GM18499 (cell line): ENCODE results near the gene DENND1A.

Source experiments
- ATAC-seq: cut with Tn5 transposase; IDR thresholded peaks from one replicate; pipeline ENCODE4 v1.9.1; 2021; ENCODE audit warnings: moderate number of reproducible peaks; ENCODE audit not compliant: insufficient read depth, unreplicated experiment

The DENND1A gene

DNA sequence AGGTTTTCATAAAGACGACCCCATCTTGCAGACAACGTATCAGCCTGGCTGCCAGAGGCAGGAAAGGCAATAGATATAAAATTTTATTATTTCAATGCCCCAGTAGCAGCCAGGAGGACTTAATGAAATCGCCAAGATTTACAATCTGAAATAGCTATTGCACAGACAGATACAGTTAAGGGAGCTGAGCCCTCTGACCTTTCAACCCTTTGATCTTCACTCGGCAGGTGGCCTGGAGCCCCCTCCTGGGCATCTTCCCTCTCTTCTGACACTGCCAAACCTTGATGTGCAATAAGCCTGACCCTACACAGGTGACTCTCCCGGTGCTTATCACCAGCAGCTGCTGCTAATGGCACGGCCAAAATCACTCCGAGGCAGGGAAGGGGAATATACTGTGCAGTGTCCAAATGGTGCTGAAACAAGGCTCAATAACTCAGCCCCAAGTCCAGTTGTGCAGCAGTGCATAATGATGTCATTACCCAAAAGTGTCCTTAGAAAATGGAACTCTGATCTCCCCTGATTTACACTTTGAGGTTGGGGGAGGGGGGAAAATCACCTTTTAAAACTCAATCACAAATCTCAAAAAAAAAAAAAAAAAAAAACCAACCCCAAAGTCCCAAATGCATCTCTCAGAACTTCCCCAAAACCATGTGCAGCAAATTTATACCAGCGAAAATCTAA is 331.9 kb downstream of the DENND1A start:
- ATAC-seq: no peak

DNA sequence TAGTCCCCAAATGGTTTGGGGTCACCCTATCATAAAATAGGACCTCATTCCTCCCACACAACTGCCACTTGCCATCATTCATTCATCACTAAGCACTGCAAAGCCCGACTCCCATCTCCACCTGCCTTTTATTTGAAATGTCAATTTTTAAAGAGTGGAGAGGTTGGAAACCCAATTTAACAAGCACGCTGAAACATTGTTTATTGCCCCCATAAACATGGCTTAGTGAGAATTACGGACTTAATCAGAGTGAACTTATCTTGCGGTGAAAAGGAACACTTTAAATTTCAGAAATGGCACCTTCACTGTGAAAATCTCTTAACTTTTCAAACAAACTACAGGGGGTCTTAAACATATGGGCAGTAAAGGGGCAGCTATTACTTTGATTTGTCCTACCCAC is 332.9 kb downstream of the DENND1A start:
- no peak for ATAC-seq

GRCh38 chr9:123591283-123591682 is 338.6 kb downstream of the DENND1A start:
- ATAC-seq: no peak

- ATAC-seq: no peak
Measured at GRCh38 chr9:123590499-123590898, 339.4 kb downstream of the DENND1A start.

DNA sequence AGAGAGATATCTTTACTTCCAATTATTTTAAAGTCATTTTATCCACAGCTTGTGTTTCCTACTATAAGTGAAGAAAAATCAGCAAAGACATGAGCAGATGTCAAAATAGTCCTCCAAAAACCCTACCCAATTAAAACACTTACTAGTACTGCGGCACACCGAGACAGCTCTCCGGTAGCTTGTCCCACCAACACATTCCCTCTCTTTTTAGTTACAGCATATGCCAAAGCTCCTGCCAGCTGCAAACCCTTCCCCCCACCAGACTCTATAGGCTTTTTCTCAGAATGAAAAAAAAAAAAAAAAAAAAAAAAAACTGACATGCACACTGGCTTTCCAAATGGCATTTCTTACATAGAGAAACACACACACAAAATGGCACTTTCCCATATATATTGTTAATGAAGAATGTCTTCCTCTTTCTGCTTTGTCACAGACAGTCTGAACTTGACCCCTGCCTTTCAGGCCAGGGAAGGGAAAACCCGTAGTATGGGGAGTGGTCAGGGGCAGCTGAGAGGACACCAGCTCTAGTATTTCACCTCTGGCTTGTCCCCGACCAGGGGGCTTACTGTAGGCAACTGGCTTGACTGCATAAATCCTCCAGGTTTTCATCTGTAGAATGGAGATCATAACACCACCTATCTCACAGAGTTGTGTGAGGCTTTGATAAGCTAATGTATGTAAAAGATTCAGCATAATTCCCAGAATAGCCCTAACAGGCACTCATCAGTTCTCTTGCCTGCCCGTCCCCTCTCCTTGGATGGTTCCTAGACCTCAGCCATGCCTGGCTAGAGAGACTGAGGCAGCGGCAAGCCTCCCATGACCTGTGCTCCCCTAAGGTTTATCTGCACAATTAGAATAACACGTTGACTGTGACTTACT is 340.3 kb downstream of the DENND1A start:
- ATAC-seq: no peak

DNA sequence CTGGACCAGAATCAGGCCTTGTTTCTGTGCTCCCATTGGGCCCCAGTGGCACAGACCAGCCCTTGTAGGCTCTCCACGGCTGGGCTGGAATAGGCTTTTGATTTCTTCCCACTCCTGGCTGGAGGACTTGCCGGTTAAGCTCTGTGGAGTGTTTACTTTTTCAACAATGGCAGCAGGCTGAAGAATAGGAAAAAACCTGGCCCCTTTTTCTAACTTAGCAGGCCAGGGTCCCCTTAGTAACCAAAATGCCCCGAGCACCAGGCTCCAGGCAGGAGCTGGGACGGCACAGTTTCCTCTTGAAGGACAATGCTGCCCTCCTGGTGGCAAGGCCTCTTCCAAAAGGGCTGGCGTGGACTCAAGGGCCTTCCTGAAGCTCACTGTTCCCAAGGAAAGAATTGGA is 343.7 kb downstream of the DENND1A start:
- no peak for ATAC-seq

- no peak for ATAC-seq
Measured at GRCh38 chr9:123584202-123585176, 345.4 kb downstream of the DENND1A start.

DNA sequence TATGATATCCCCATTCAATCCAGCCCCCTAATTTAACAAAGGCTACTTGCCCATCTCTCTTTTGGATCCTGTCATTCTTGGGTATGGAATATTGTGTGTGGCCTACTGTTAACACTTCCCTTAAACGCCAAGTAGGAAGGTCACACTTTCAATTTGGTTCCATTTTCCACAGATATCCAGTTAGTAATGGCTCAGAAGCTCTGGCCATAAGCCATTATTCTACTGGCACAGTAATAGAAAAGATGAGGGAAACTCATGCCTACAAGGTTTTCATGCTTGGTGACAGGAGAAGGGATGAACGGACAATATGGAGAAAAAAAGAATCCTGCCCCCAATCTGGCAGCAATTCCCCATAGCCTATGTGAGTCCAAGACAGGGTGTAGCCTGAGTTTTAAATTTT is 346.3 kb downstream of the DENND1A start:
- no peak for ATAC-seq

GRCh38 chr9:123571240-123571639 is 358.7 kb downstream of the DENND1A start:
- ATAC-seq: no peak

DNA sequence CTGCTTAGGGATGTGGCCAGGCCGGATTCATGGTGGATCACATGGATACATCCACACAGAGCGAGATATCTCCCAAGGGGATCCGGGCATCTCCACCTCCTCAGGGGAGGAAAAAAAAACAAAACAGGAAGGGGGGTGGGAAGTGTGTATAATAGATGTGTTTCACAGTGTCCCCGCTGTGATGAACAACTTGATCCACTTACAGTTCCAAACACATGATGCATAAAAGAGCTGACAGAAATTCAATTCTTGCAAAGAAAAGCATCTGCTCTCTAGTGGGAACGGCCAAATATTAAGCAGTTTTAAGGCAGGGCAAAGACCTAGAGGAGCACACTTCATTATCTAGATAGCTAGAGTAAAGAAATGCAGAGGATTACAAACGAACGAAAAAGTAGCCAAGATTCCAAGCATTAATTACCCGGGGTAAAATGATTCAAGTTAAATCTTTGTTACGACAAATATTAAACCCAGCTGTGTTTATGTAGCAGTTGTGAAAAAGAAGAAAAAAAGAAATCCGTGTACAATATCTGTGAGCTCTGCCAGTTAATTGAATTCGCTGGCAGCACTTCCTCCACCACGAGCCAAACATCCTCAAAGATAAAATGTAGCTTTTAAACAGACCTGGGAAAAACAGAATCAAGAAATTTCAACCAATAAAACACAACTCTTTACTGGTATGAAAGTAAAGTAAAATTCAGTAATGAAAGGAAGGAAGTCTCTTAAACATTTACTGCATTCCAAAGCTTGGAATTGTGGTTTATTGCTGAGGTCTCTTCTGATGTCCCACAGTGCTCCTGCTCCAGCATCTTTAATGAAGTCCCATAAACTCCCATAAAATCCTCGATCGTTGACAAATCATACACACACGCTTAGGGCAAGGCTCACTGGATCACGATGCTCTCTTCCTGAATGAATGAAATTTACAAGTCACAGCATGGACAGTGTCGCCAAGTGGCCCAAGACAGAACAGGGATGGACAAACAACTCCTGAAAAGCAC is 360.9 kb downstream of the DENND1A start:
- ATAC-seq: no peak

GRCh38 chr9:123567013-123567412 is 362.9 kb downstream of the DENND1A start:
- no peak for ATAC-seq

GRCh38 chr9:123564652-123565051 is 365.3 kb downstream of the DENND1A start:
- no peak for ATAC-seq

GRCh38 chr9:123562844-123563346 is 367.0 kb downstream of the DENND1A start:
- ATAC-seq: no peak

- ATAC-seq: no peak
Measured at GRCh38 chr9:123561046-123561445, 368.9 kb downstream of the DENND1A start.

GRCh38 chr9:123556464-123557435 is 373.2 kb downstream of the DENND1A start:
- no peak for ATAC-seq

DNA sequence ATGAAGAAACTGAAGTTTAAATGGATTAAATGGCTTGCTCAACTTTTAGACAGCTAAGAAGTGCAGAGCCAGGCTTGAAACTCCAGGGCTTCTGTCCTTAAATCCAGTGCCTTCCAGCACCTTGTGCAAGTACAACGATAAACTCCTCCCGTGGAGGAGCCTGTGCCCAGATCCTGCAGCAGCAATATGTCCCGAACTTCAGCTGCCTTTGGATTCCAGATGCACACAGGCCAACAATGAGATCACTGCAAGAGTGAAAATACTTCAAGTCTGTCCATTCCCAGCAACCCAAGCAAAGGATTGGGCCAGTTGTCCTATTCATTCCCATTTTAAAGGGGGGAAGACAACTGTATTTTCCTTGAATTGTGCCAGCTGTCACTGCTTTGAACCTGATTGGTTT is 374.3 kb downstream of the DENND1A start:
- ATAC-seq: no peak

DNA sequence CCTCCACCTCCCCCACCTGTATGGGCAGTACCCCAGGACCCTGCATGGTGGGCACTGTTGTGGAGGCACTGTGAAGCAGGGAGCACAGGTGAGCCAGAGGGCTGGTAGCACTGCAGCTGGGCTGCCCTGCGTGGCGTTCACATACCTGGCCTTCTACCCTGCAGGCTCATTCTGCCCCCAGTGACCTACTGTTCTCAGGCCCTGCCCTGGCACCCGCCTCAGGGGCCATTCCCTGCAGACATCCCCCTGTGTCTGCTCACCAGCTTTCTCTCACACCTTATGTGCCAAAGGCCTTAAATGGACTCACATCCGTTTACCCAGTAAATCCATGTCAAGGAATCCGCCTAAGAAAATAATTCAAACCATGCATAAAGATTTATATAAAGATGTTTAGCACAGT is 377.4 kb downstream of the DENND1A start:
- no peak for ATAC-seq

DNA sequence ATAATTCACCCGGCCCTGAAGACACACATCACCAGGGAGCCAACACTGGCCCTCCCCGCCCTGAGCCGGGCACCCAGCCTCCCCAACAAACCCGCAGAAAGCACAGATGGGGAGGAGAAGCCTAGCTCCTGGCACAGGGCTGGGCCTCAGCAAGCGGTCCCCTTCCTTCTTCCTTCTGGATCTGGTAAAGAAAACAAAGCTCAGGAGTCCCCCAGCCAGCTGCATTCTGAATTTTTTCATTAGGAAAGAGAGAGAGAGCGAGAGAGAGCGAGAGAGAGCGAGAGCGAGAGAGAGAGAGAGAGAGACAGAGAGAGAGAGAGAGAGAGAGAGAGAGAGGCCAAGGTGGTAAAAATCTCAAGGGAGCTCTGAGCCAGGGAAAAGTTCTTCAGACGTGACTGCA is 378.2 kb downstream of the DENND1A start:
- ATAC-seq: no peak
